HG03442 (cell line): Measurements from ENCODE around the gene ITPKB.

Source experiments
- ATAC-seq: cut with Tn5 transposase; IDR thresholded peaks from one replicate; pipeline ENCODE4 v1.9.1; 2021; ENCODE audit warnings: mild to moderate bottlenecking, moderate library complexity; ENCODE audit not compliant: unreplicated experiment

Gene ITPKB

GRCh38 chr1:226708967-226709396 lies 30.1 kb downstream of the ITPKB start:
- ATAC-seq, result no peak

GRCh38 chr1:226708342-226708780 lies 30.7 kb downstream of the ITPKB start:
- ATAC-seq, result no peak

- ATAC-seq, result no peak
These were observed 32.4 kb downstream of the ITPKB start for GRCh38 chr1:226706684-226707083.

GRCh38 chr1:226704169-226704937 lies 34.7 kb downstream of the ITPKB start:
- no peak for ATAC-seq

- ATAC-seq, result peak; percentile 77
These were observed 35.9 kb downstream of the ITPKB start for GRCh38 chr1:226702957-226703831.

GRCh38 chr1:226702318-226702956 lies 36.6 kb downstream of the ITPKB start:
- no peak for ATAC-seq

- ATAC-seq, result peak; percentile 23
These were observed 38.2 kb downstream of the ITPKB start for GRCh38 chr1:226700861-226701260.

- ATAC-seq, result no peak
These were observed 39.9 kb downstream of the ITPKB start for GRCh38 chr1:226699166-226699565.

GRCh38 chr1:226698659-226699058 lies 40.4 kb downstream of the ITPKB start:
- no peak for ATAC-seq

- ATAC-seq, result peak; percentile 12
These were observed 41.0 kb downstream of the ITPKB start for GRCh38 chr1:226697929-226698544.

GRCh38 chr1:226697151-226697928 lies 41.7 kb downstream of the ITPKB start:
- ATAC-seq, result peak; percentile 58

- no peak for ATAC-seq
These were observed 42.5 kb downstream of the ITPKB start for GRCh38 chr1:226696547-226696946.

- ATAC-seq, result no peak
These were observed 43.7 kb downstream of the ITPKB start for GRCh38 chr1:226695335-226695900.

- ATAC-seq, result no peak
These were observed 46.3 kb downstream of the ITPKB start for GRCh38 chr1:226692823-226693222.

- ATAC-seq, result no peak
These were observed 46.9 kb downstream of the ITPKB start for GRCh38 chr1:226692051-226692792.

GRCh38 chr1:226691247-226691646 lies 47.8 kb downstream of the ITPKB start:
- ATAC-seq, result peak; percentile 56

- ATAC-seq, result no peak
These were observed 48.6 kb downstream of the ITPKB start for GRCh38 chr1:226690460-226690982.

GRCh38 chr1:226688808-226689207 lies 50.3 kb downstream of the ITPKB start:
- no peak for ATAC-seq
